MG63 (cell line): ENCODE data around the gene MYO18B. TPM values are rescaled to one million over a fixed set of nuclear protein-coding genes. Genes with fewer than 3 reads are reported as not detected.

Source experiments
- DNase-seq: peaks from one replicate; pipeline ENCODE4 v3.0.0-alpha.2; 2020
- H3K27me3 ChIP-seq: fragments of 250-450 bp; sonication (Bioruptor Pico); 2 replicates; pipeline ENCODE4 v1.5.1; 2020; ENCODE audit warnings: mild to moderate bottlenecking, moderate library complexity
- H3K36me3 ChIP-seq: fragments of 250-450 bp; sonication (Bioruptor Pico); 2 replicates; pipeline ENCODE4 v1.5.1; 2020; ENCODE audit warnings: mild to moderate bottlenecking, moderate library complexity
- H3K4me3 ChIP-seq: fragments of 250-450 bp; sonication (Bioruptor Pico); 2 replicates; pipeline ENCODE4 v1.5.1; 2020; ENCODE audit warnings: mild to moderate bottlenecking, moderate library complexity
- H3K9me3 ChIP-seq: fragments of 250-450 bp; sonication (Bioruptor Pico); 2 replicates; pipeline ENCODE4 v1.5.1; 2020; ENCODE audit warnings: mild to moderate bottlenecking, moderate library complexity
- total RNA-seq: library from RNA; depleted of rRNA; stranded (reverse); fragments of >200 nt; shearing (Covaris generic); gene quantifications from 2 replicates; pipeline ENCODE4 v1.2.3, GENCODE V29; 2014; ENCODE audit warnings: low replicate concordance

MYO18B gene
- total RNA-seq, 1 experiment from 2014 or later, result not detected

DNA sequence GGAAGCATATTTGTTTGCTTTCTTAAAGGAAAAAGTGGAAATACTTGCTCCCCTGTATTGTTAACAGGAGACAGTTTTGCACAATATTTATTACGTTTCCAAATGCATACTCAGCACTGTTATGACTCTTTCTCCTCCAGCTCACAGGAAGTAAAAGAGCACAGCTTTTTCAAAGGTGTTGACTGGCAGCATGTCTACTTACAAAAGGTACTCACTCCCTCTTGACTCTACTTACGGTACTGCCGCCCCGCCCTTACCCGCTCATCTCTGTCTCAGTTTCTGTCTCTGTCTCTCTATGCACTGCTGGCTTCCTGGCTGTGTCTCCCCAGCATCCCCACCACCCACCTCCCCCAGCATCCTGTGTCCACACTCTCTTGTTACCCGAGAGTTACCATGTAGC is 32.2 kb upstream of the MYO18B start:
- Histone ChIP-seq H3K4me3 (no peak overlapping the region), H3K9me3 (no peaks in the 10 kb centered on the region), H3K27me3 (no peaks in the 10 kb centered on the region), H3K36me3 (no peaks in the 10 kb centered on the region)
- no peak for DNase-seq

DNA sequence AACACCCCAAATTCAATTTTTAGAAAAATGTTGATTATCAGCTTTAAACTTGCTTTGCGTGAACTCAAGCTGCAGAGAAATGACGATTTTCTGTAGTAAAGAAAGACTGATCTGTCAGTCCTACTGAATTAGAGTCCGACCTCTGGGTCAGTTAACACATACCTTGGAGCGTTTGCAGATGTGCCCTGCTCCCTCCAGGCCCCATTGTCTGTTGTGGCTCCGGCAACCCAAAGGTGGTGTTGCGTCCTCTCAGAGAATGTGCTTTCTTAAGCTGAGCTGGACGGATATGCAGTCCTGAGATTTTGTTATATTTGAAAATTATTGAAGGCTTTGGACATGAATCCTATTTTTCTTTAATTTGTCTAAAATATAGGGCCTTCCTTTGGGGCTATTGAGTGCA is 31.5 kb upstream of the MYO18B start:
- Histone ChIP-seq H3K9me3 (no peaks in the 10 kb centered on the region), H3K36me3 (no peaks in the 10 kb centered on the region), H3K4me3 (no peak overlapping the region), H3K27me3 (no peaks in the 10 kb centered on the region)
- no peak for DNase-seq

DNA sequence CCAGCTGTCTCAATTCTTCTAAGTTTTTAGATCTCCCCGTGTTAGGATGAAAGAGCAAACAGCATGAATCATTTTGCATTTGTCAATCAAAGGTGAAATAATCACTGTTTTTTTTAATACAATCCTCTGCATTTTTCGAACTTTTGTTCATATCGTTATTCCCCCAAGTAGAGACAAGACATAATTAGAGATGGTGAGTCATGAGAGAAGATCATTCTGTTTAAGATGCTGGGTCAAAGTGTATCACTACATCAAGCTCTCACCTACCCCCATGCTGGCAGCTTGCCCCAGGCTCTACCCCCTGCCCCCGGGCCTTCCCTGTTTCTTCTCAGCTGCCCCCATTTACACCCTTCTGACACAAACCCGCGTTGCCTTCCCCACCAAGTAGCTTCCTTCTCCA is 30.5 kb upstream of the MYO18B start:
- Histone ChIP-seq H3K4me3 (no peak overlapping the region), H3K36me3 (no peaks in the 10 kb centered on the region), H3K9me3 (no peaks in the 10 kb centered on the region), H3K27me3 (no peaks in the 10 kb centered on the region)
- no peak for DNase-seq

DNA sequence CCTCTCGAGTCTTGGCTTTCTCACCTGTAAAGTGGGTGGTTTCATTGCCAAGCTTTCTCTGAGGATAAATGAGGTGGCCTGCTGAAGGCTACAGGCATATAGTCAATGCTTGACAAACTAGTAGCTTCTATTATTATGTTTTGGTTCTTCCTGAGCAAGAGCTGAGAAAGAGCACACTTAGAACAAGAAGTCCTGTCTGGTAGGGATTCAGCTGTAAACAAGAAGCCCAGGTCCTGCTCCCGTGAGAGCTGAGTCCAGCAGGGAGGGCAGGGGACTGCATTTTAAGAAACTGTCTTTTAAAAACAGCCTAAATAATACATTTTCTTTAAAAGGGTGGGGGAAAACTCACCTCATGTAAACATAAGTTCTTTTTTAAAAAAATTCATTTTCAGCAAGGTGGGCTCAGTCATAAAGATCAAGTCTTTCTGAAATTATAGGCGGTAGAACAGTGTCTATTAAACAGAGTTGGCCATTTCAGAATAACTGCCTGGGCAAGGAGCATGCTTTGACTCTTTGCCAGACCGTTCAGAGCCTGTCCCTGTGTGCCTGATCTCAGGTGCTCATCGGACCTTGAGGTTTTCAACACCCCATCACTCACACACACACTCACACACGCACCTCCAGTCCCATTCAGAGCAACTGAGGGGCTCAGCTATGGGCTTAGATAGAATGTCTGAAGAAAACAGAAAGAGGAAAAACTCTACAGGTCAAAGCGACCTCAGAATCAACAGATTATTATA is 29.2 kb upstream of the MYO18B start:
- Histone ChIP-seq H3K4me3 (no peak overlapping the region), H3K36me3 (no peaks in the 10 kb centered on the region), H3K27me3 (no peaks in the 10 kb centered on the region), H3K9me3 (no peaks in the 10 kb centered on the region)
- no peak for DNase-seq

DNA sequence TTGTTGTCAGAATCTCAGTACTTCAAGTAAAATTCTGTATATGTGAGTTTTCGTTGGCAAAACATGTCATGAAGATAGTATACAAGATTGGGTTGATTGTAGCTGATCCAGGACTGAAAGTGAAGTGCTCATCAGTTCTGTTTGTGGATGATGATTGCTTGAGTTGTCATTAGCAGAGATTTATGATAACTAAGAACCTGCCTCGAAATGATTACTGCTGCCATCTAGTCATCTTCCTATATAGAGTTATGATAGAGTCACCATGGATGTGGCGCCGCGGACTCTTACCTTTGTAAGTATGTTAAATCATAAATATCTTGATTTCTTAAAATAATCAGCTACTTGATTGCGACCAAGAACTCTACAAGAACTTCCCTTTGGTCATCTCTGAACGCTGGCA is 27.9 kb upstream of the MYO18B start:
- no peaks in the 10 kb centered on the region for H3K36me3 ChIP-seq
- H3K4me3 ChIP-seq, result no peak overlapping the region
- no peaks in the 10 kb centered on the region for H3K27me3 ChIP-seq
- H3K9me3 ChIP-seq, result no peaks in the 10 kb centered on the region
- no peak for DNase-seq

DNA sequence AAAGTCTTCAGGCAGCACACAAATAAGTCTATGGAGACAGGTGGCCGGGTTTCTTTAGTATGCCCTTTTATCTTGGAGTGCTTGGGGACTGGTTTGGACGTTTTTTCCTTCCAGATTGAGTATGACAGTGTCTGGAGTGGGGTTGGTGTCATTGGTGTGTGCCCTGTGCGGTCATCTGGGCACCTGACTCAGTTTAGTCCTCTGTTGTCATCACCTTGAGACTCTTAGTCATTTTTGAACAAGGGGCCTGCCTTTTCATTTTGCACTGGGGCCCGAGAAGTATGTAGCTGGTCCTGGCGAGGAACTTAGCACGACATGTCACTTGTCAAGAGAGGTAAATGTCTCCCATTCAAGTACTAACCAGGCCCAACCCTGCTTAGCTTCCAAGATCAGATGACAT is 27.2 kb upstream of the MYO18B start:
- H3K9me3 ChIP-seq, result no peaks in the 10 kb centered on the region
- H3K27me3 ChIP-seq, result no peaks in the 10 kb centered on the region
- no peak for DNase-seq
- H3K4me3 ChIP-seq, result no peak overlapping the region
- no peaks in the 10 kb centered on the region for H3K36me3 ChIP-seq

DNA sequence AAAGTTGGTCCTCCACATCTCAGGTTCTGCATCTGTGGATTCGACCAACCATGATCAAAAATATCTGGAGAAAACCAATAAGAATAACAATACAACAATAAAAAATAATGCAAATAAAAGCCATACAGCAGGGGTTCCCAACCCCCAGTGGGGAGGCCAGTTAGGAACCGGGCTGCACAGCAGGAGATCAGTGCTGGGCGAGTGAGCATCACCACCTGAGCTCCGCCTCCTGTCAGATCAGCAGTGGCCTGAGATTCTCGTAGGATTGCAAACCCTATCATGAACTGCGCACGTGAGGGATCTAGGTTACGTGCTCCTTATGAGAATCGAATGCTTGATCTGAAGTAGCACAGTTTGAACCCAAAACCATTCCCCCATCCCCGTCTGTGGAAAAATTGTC is 25.4 kb upstream of the MYO18B start:
- Histone ChIP-seq H3K27me3 (no peaks in the 10 kb centered on the region), H3K9me3 (no peaks in the 10 kb centered on the region), H3K36me3 (no peaks in the 10 kb centered on the region), H3K4me3 (no peak overlapping the region)
- no peak for DNase-seq

DNA sequence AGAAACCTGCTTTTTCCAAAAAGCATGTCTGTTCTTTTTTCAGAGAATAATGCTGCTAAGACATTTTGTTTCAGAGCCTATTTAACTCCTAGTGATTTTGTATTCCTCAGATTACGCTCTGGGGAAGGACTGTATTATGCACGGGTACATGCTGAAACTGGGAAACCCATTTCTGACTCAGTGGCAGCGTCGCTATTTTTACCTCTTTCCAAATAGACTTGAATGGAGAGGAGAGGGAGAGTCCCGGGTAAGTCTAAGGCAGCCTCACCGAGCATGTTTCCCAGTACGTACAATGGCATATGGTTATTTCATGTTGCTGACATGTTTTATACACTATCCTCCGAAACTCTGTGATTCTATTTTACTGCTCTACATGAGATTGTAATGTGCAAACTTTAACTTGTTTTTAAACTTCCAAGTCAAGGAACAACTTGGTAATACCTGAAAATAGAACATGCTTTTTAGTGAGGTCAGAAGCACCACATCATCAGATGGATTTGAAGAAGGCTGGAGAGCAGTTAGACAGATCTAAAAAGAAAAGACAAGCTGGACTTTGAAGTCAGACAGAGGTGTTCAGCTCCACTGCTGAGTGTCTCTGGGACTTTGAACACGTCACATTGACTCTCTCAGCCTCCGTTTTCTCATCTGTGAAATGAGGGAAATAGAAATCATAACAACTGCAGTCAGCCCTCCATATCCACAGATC is 23.7 kb upstream of the MYO18B start:
- no peak for DNase-seq
- no peaks in the 10 kb centered on the region for H3K9me3 ChIP-seq
- no peak overlapping the region for H3K4me3 ChIP-seq
- H3K36me3 ChIP-seq, result no peaks in the 10 kb centered on the region
- H3K27me3 ChIP-seq, result no peaks in the 10 kb centered on the region

DNA sequence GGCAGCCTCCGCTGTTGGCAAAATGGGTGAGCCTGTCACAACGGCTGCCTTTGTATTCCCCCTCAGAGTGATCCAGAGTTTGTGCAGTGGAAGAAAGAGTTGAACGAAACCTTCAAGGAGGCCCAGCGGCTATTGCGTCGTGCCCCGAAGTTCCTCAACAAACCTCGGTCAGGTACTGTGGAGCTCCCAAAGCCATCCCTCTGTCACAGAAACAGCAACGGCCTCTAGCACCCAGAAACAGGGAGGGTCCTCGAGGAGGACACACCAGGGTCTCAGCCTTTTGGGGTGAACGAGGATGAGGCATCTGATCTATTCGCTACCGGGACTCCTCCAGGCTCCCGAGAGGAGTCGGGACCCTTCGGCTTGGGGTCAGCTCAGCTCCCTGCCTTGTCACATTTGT is 19.8 kb upstream of the MYO18B start:
- no peak overlapping the region for H3K4me3 ChIP-seq
- no peaks in the 10 kb centered on the region for H3K27me3 ChIP-seq
- H3K9me3 ChIP-seq, result no peaks in the 10 kb centered on the region
- no peaks in the 10 kb centered on the region for H3K36me3 ChIP-seq
- DNase-seq, result no peak

DNA sequence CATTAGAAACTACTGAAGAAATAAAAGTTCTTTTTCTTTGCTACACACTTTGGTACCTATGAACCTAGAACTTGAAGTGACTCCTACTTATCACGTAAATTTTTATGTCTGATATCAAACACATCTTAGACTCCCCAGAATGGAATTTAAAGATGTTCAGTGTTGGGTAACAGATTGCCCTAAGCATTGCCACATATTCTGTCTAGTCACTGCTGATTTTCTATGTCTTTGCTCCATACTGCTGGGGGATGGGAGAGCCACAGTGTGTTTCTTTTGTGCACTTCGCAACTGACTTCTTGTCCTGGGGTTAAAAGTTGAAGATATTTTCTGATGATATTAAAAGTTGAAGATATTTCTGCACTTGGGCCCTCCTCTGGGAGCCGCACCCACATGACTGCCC is 19.4 kb upstream of the MYO18B start:
- Histone ChIP-seq H3K27me3 (no peaks in the 10 kb centered on the region), H3K9me3 (no peaks in the 10 kb centered on the region), H3K36me3 (no peaks in the 10 kb centered on the region), H3K4me3 (no peak overlapping the region)
- no peak for DNase-seq

DNA sequence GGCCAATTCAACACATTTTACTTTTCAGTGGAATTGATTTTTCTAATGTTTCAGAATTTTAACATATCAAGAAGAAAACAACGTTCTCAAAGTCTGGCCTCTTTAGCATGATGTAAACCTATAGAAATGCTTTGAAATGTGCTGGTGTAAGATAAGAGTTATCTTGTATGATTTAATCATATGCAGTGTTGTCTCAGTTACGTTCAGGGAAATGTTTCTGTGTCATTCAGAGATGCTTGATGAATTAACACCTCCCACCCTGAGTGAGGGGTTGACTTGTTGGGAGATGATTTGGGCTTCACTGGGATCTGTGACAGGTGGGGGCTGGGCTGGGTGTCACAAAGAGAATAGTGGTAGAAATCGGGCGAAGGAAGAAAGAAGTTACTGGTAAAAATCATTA is 15.7 kb upstream of the MYO18B start:
- DNase-seq, result no peak
- peaks cover 6% of the 10 kb centered on the region; the same call in 1 of the 2 replicates for H3K27me3 ChIP-seq
- H3K4me3 ChIP-seq, result no peak overlapping the region
- no peaks in the 10 kb centered on the region for H3K9me3 ChIP-seq
- H3K36me3 ChIP-seq, result no peaks in the 10 kb centered on the region

DNA sequence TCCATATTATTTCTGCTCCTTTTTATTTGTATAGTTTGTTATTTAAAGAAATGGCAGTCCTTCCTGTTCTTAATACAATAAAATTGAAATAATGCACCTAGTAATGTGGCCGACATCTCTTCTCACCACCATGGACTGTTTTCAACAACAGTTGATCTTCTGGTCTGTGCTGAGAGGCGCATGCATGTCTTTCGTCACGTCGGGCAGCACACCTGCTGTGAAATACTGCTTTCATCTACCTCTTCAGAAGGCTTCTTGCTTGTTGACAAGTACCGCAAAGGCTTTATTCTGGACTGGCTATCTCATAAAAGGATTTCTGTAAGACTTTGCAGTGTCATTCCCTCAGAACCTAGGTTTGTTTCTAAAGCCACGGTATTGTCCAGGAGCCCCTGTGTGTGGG is 13.9 kb upstream of the MYO18B start:
- Histone ChIP-seq H3K9me3 (no peaks in the 10 kb centered on the region), H3K36me3 (no peaks in the 10 kb centered on the region), H3K4me3 (no peak overlapping the region), H3K27me3 (peaks cover 6% of the 10 kb centered on the region; the same call in 1 of the 2 replicates)
- DNase-seq, result no peak

DNA sequence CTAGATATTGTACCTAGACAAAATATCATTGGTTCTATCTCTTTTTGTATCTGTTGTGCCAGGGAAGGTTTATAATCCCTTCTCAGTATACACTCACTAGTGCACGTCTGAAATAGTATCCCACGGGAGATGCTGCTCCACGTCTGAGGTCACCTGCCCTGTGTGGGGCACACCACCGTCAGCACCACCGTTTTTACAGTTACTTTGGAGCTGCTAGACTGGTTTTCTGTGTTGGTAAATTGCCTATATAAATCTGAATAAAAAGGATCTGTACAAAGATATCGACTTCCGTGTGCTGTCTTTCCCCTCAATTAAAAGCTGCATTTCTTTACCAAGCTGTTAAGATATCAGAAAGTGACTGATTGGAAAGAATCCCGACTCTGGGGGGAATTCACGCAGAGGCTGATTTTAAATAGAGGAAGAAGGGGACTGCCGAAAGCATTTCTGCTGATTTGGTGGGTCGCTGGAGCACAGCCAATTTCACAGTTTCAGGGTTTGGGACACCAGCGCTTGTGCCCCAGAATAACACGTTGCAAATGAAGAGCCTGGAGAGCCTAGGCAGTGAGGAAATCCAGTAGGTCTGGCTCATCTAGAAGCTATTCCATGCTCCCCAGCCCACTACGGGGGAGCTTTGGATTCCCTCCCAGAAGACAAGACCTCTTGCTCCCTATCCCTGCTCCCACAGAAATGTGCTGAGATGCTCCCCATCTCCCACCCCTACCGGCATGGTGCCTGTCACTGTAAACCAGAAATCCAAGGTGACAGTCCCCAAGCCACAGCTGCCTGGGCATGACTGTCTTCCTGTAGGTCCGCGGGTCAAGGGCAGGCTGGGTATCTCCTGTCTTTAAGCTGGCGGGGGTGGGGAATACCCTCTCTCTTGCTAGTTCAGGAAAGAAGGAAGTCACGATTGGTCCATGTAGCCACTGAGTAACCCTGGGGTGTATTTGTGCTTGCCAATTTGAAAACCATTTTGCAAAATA is 12.7 kb upstream of the MYO18B start:
- Histone ChIP-seq H3K4me3 (no peak overlapping the region), H3K9me3 (no peaks in the 10 kb centered on the region), H3K27me3 (peaks cover 6% of the 10 kb centered on the region; the same call in 1 of the 2 replicates), H3K36me3 (no peaks in the 10 kb centered on the region)
- no peak for DNase-seq

DNA sequence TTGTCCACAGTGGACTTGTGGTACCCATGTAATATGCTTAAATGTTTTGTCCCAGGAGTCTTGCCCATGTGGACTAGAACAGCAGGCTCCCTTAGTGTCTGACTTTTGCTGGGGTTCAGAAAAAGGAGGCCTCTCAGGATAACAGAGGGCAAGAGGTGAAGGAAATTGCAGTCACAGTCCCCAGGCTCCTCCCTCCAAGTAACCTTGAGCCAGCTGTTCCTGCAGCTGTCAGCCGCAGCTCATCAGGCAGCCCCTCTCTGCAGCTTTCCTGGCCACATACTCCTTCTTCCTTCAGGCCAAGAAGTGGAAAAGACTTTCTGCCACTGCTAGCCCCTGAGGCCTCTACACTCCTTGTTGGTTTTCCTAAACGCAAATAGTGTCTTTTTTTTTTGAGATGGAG is 6.3 kb upstream of the MYO18B start:
- DNase-seq, result no peak
- no peaks in the 10 kb centered on the region for H3K9me3 ChIP-seq

DNA sequence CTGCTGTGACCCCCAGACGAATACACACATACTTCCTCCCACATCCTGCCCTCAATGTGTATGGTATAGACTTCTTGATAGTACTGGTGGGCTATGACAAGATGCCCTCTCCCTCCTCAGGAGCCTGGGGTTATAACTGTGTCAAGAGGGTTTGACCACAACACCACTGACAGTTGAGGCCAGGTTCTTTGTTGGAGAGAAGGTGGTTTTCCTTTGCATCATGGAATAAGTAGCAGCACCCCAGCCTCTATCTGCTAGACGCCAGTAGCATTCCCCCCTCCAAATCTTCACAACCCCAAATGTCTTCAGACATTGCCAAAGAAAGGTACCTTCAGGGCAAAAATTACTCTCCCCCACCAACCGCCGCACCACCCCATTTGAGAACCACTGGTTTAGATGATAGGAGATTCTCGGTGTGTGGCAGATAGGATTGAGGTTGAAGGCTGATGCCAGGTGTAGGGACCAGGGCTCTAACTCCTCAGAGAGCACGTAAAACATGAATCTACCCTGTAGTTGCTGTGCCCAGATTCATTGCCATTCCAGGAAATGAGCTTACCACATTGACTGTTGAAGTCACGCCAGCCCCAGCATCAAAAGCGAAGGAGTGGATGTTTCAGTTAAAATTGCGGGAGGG is 5.5 kb upstream of the MYO18B start:
- no peaks in the 10 kb centered on the region for H3K9me3 ChIP-seq
- no peak for DNase-seq
- no peaks in the 10 kb centered on the region for H3K27me3 ChIP-seq
- H3K4me3 ChIP-seq, result no peak overlapping the region
- H3K36me3 ChIP-seq, result no peaks in the 10 kb centered on the region

More for the DNA sequence above, 6.3 kb upstream of the MYO18B start:
- H3K4me3 ChIP-seq, result no peak overlapping the region
- H3K36me3 ChIP-seq, result no peaks in the 10 kb centered on the region
- no peaks in the 10 kb centered on the region for H3K27me3 ChIP-seq

DNA sequence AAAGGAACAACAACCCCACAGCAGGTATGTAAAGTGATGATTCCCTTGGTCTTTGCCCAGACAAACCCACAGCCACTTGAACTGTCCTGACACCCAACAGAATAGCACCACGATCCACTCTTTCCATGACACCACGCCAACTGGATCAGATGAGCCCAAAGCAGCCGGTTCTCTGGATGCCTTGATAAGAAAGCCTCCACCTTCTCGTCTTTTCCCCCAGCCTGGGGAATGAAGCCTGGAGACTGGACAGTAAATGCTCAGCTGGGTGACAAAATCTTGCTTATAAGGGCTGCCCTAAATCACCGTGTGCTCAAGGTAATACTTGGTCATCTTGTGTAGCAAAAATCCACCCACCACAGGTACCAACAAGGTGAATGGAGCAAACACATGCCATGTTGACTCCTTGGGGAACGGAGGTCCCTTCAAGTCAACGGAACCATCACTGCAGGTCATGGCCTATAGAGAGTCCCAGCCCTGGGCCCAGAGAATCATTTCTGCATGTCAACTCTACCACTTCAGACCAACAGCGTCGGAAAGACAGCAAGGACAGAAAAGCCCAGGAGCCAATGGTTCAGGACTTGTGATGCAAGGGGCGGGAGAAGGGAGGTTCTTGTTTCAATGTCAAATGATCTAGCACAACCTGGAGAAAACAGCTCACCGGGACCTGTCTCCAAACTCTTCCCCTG is 2.2 kb upstream of the MYO18B start:
- no peak overlapping the region for H3K4me3 ChIP-seq
- H3K36me3 ChIP-seq, result no peaks in the 10 kb centered on the region
- no peak for DNase-seq
- H3K27me3 ChIP-seq, result no peaks in the 10 kb centered on the region
- no peaks in the 10 kb centered on the region for H3K9me3 ChIP-seq
